ENCODE results near the gene RREB1. TPM values are rescaled to one million over a fixed set of nuclear protein-coding genes. Genes with fewer than 3 reads are reported as not detected.

The RREB1 gene
- total RNA-seq, 4 donors from 2014 or later = 56.2 to 102 (median 62.6) TPM

DNA sequence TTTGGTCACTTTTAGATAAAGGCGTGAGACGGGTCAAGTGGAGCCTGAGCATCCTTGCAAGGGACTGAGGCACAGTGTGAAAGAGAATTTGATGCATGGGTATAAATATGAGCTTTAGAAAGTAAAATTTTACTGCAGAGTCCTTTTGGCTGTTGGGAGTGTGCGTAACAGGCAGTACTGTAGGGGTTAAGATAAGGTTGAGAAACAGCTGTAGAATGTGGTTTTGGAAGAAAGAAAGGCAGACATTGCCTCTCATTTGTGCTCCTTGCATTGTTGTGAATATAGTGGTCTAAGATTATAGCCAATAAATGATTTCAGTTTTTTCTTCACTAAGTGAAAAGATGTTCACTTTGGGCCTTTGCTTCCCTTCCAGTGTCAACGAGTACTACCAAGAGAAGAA lies 73.0 kb downstream of the RREB1 start:
- H3K4me3 ChIP-seq = no peak overlapping the region
- peaks cover 52% of the 10 kb centered on the region for H3K36me3 ChIP-seq
- H3K9me3 ChIP-seq = no peaks in the 10 kb centered on the region
- no peak for DNase-seq (ENCODE audit: low spot score in 2 of 2)
- TF ChIP-seq EP300 (IDR thresholded peaks at IDR 0.05) = no peak
- no peak for TF ChIP-seq POLR2AphosphoS5 (IDR thresholded peaks at IDR 0.05)
- TF ChIP-seq POLR2A (IDR thresholded peaks at IDR 0.05) = no peak
- TF ChIP-seq, protein P1, sequence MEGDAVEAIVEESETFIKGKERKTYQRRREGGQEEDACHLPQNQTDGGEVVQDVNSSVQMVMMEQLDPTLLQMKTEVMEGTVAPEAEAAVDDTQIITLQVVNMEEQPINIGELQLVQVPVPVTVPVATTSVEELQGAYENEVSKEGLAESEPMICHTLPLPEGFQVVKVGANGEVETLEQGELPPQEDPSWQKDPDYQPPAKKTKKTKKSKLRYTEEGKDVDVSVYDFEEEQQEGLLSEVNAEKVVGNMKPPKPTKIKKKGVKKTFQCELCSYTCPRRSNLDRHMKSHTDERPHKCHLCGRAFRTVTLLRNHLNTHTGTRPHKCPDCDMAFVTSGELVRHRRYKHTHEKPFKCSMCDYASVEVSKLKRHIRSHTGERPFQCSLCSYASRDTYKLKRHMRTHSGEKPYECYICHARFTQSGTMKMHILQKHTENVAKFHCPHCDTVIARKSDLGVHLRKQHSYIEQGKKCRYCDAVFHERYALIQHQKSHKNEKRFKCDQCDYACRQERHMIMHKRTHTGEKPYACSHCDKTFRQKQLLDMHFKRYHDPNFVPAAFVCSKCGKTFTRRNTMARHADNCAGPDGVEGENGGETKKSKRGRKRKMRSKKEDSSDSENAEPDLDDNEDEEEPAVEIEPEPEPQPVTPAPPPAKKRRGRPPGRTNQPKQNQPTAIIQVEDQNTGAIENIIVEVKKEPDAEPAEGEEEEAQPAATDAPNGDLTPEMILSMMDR (IDR thresholded peaks at IDR 0.05) = no peak
- WGBS = 90% methylated on average over 4 of the region's 4 CpGs
- peaks cover 20% of the 10 kb centered on the region for H3K4me1 ChIP-seq
- H3K27me3 ChIP-seq = no peaks in the 10 kb centered on the region
- H3K27ac ChIP-seq = no peak overlapping the region

DNA sequence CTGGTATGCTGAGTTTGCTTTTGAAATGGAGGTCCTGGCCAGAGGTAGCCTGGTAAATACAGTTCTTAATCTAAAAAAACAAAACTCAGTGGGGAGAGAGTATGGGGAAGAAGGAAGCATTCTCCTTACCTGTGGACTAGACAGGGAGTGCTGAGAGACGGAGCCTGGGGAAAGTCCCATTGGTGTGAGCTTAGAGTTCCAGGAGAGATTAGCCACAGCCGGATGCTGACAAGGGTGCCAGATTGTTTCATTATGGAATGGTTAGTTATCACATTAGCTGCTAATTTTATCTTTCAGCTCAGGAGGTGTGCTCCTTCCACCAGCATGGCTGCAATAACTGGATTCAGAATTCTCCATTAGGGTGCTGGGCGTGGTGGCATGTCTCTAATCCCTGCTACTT lies 75.9 kb downstream of the RREB1 start:
- no peaks in the 10 kb centered on the region for H3K27me3 ChIP-seq
- H3K27ac ChIP-seq = no peak overlapping the region
- H3K9me3 ChIP-seq = no peaks in the 10 kb centered on the region
- H3K4me1 ChIP-seq = no peaks in the 10 kb centered on the region
- TF ChIP-seq EP300 (IDR thresholded peaks at IDR 0.05) (no peak), POLR2A (IDR thresholded peaks at IDR 0.05) (no peak), POLR2AphosphoS5 (IDR thresholded peaks at IDR 0.05) (no peak)
- TF ChIP-seq, protein P1 (IDR thresholded peaks at IDR 0.05) = no peak
- H3K4me3 ChIP-seq = no peak overlapping the region
- 74% methylated on average over 3 of the region's 3 CpGs for WGBS
- H3K36me3 ChIP-seq = peaks cover 73% of the 10 kb centered on the region
- no peak for DNase-seq (ENCODE audit: low spot score in 2 of 2)

DNA sequence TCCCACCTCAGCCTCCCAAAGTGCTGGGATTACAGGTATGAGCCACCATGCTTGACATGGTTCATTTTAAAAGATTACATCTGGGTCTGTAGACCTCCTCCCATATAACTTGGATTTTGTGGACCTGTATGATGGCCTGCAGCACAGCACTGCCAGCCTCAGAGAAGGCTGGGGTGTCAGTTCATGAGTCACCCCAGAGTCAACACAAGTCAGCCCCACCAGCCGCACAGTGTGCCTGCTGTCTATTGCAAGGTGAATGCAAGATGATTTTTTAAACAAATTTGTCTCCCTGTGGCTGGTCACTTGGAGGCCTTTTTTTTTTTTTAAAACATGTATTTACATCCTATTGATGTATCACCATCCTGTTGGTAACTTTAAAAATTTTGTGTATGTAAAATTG lies 76.7 kb downstream of the RREB1 start:
- Histone ChIP-seq H3K27ac (no peak overlapping the region), H3K27me3 (no peaks in the 10 kb centered on the region), H3K4me3 (no peak overlapping the region), H3K36me3 (peaks cover 79% of the 10 kb centered on the region), H3K4me1 (no peaks in the 10 kb centered on the region), H3K9me3 (no peaks in the 10 kb centered on the region)
- TF ChIP-seq POLR2AphosphoS5 (IDR thresholded peaks at IDR 0.05) = no peak
- TF ChIP-seq POLR2A (IDR thresholded peaks at IDR 0.05) = no peak
- TF ChIP-seq EP300 (IDR thresholded peaks at IDR 0.05) = no peak
- TF ChIP-seq, protein P1 (IDR thresholded peaks at IDR 0.05) = no peak
- no peak for DNase-seq (ENCODE audit: low spot score in 2 of 2)
- WGBS = 92% methylated on average over 1 of the region's 1 CpG

DNA sequence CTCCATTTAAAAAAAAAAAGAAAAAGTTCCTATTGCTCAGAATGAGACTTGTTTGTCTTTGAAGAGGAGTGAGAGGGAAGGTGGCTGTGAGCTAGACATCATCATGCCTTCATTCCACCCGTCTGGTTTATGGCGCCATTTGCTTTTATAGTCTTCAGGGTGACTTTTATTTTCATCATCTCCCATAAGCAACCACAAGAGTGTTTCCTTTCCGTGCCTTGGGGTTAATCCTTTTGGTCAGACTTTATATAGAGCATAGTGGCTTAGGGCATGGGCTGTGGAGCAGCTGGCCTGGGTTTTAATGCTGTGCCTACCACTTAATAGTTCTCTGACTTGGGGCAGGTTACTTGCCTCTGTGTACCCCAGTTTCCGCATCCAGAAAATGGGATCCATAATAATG lies 77.8 kb downstream of the RREB1 start:
- WGBS = 92% methylated on average over 4 of the region's 4 CpGs

DNA sequence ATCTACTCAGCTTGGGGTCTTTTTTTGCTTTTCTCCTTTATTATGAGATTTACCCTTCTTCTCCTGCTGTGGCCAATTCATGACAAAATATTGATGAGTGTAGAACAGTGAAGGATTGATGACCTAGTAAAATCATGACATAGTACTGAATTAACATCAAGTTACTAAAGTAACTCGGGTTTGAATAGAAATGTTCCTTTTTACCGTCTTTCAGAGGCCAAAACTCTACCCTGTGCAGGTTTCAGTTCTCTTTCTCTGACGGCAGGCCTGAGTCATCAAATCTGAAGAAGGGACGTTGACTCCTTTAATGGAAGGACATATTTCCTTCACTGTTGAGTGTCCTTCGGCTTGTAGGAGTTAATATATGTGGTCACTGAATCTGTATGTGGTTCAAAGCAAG lies 80.7 kb downstream of the RREB1 start:
- H3K4me1 ChIP-seq = no peaks in the 10 kb centered on the region
- no peaks in the 10 kb centered on the region for H3K9me3 ChIP-seq
- TF ChIP-seq, protein P1 (IDR thresholded peaks at IDR 0.05) = no peak
- no peak for TF ChIP-seq POLR2AphosphoS5 (IDR thresholded peaks at IDR 0.05)
- no peak for TF ChIP-seq POLR2A (IDR thresholded peaks at IDR 0.05)
- TF ChIP-seq EP300 (IDR thresholded peaks at IDR 0.05) = no peak
- no peak for DNase-seq (ENCODE audit: low spot score in 2 of 2)
- no peaks in the 10 kb centered on the region for H3K27me3 ChIP-seq
- no peak overlapping the region for H3K27ac ChIP-seq
- H3K4me3 ChIP-seq = no peak overlapping the region
- peaks cover 70% of the 10 kb centered on the region for H3K36me3 ChIP-seq
- 84% methylated on average over 5 of the region's 5 CpGs for whole genome bisulfite sequencing

More for the DNA sequence above, 77.8 kb downstream of the RREB1 start:
- Histone ChIP-seq H3K4me1 (no peaks in the 10 kb centered on the region), H3K27me3 (no peaks in the 10 kb centered on the region), H3K27ac (no peak overlapping the region), H3K9me3 (no peaks in the 10 kb centered on the region), H3K4me3 (no peak overlapping the region), H3K36me3 (peaks cover 87% of the 10 kb centered on the region)
- no peak for DNase-seq (ENCODE audit: low spot score in 2 of 2)
- TF ChIP-seq EP300 (IDR thresholded peaks at IDR 0.05) (no peak), POLR2AphosphoS5 (IDR thresholded peaks at IDR 0.05) (no peak), POLR2A (IDR thresholded peaks at IDR 0.05) (no peak)
- TF ChIP-seq, protein P1 (IDR thresholded peaks at IDR 0.05) = no peak

Measured in suprapubic skin (tissue), 4 donors.